NCI-H187 treated with DMSO at 0.1 percent for 48 hours (cell line): Measurements from ENCODE around the gene PRKCE.

Experiments used
- DNase-seq: peaks from one replicate; lab custom pipeline; 2025; lab: John Stamatoyannopoulos, UW

The PRKCE gene

GRCh38 chr2:46170026-46170425, 518.6 kb downstream of the PRKCE start:
- no peak for DNase-seq

- DNase-seq: no peak
These were observed 519.3 kb downstream of the PRKCE start for GRCh38 chr2:46170611-46171350.

- peak; percentile 8 for DNase-seq
These were observed 520.0 kb downstream of the PRKCE start for GRCh38 chr2:46171411-46171953.

GRCh38 chr2:46171996-46172546, 520.6 kb downstream of the PRKCE start:
- DNase-seq: peak; percentile 3

GRCh38 chr2:46173030-46173429, 521.6 kb downstream of the PRKCE start:
- DNase-seq: no peak

- DNase-seq: no peak
These were observed 522.3 kb downstream of the PRKCE start for GRCh38 chr2:46173636-46174250.

- DNase-seq: no peak
These were observed 523.1 kb downstream of the PRKCE start for GRCh38 chr2:46174345-46175170.

- DNase-seq: no peak
These were observed 523.9 kb downstream of the PRKCE start for GRCh38 chr2:46175419-46175818.

- no peak for DNase-seq
These were observed 526.1 kb downstream of the PRKCE start for GRCh38 chr2:46177461-46178089.

GRCh38 chr2:46179037-46179621, 527.7 kb downstream of the PRKCE start:
- DNase-seq: no peak

- DNase-seq: no peak
These were observed 528.7 kb downstream of the PRKCE start for GRCh38 chr2:46180189-46180588.

- DNase-seq: no peak
These were observed 529.8 kb downstream of the PRKCE start for GRCh38 chr2:46181306-46181705.

- no peak for DNase-seq
These were observed 530.5 kb downstream of the PRKCE start for GRCh38 chr2:46181789-46182530.

- no peak for DNase-seq
These were observed 532.0 kb downstream of the PRKCE start for GRCh38 chr2:46183426-46183825.

GRCh38 chr2:46184794-46185583, 533.5 kb downstream of the PRKCE start:
- no peak for DNase-seq

GRCh38 chr2:46187112-46187618, 535.7 kb downstream of the PRKCE start:
- no peak for DNase-seq

- DNase-seq: no peak
These were observed 536.7 kb downstream of the PRKCE start for GRCh38 chr2:46188041-46188716.

- no peak for DNase-seq
These were observed 541.9 kb downstream of the PRKCE start for GRCh38 chr2:46193356-46193755.

GRCh38 chr2:46193855-46194254, 542.4 kb downstream of the PRKCE start:
- DNase-seq: no peak
